GM12874 (cell line): ENCODE data around the gene LINGO3.

Experiments used
- CTCF ChIP-seq: IDR thresholded peaks from 2 replicates; pipeline ENCODE4 v1.5.1; 2011; ENCODE audit warnings: low read depth, mild to moderate bottlenecking, control low read depth, low read length, moderate library complexity; ENCODE audit not compliant: insufficient read depth

The LINGO3 gene

GRCh38 chr19:2306281-2306806, 1.6 kb downstream of the LINGO3 start:
- TF ChIP-seq CTCF, result no peak

GRCh38 chr19:2305452-2306280, 2.3 kb downstream of the LINGO3 start:
- no peak for TF ChIP-seq CTCF

- TF ChIP-seq CTCF, result no peak
Measured at GRCh38 chr19:2303211-2303798, 4.6 kb downstream of the LINGO3 start.

- no peak for TF ChIP-seq CTCF
Measured at GRCh38 chr19:2302319-2303210, 5.4 kb downstream of the LINGO3 start.

- TF ChIP-seq CTCF, result no peak
Measured at GRCh38 chr19:2300533-2300932, 7.4 kb downstream of the LINGO3 start.

GRCh38 chr19:2296141-2296540, 11.8 kb downstream of the LINGO3 start:
- no peak for TF ChIP-seq CTCF
